ENCODE measurements around the gene CBR3.
"Not testable (repeated sequence)": the region's sequence is repeated elsewhere in the genome, so short reads cannot be mapped to it uniquely, and the experiment has no call there.

The CBR3 gene

DNA sequence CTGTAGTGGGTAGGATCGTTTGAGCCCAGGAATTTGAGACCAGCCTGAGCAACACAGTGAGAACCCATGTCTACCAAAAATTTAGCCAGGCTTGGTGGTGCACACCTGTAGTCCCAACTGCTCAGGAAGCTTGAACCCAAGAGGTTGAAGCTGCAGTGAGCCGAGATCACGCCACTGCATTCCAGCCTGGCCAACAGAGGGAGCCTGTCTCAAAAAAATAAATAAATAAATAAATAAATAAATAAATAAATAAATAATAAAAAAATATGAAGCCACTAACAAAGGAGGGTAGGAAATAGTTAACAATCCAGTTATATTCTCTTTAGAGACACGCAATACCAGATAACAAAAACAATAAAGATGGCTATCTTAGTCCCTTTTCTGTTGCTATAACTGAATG, 11.9 kb upstream of the CBR3 start:
- no peaks in the 10 kb centered on the region for H3K9me3 ChIP-seq (ENCODE audit: insufficient read depth, low read depth, low read length)
- H3K27ac ChIP-seq (ENCODE audit: low read depth, low read length) = no peak overlapping the region
- no peak overlapping the region for H3K9ac ChIP-seq (ENCODE audit: low read depth, low read length)
- H3K4me3 ChIP-seq (ENCODE audit: low read length) = no peak overlapping the region
- no peaks in the 10 kb centered on the region for H3K36me3 ChIP-seq (ENCODE audit: insufficient read depth, low read length)
- no peaks in the 10 kb centered on the region for H3K4me1 ChIP-seq (ENCODE audit: insufficient read depth, low read length)
- no peaks in the 10 kb centered on the region for H3K27me3 ChIP-seq (ENCODE audit: insufficient read depth, low read length)
- 65% methylated on average over 3 of the region's 4 CpGs for WGBS

DNA sequence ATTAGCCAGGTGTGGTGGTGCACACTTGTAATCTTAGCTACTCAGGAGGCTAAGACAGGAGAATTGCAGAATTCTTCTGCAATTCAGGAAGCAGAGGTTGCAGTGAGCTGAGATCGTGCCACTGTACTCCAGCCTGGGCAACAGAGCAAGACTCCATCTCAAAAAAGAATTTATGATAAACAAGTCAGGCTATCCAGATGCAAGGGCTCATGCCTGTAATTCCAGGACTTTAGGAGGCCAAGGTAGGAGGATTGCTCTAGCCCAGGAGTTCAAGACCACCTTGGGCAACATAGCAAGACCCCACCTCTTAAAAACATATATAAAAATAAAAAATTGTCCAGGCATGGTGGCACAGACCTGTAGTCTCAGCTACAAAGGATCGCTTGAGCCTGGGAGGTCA, 10.5 kb upstream of the CBR3 start:
- no peak overlapping the region for H3K4me3 ChIP-seq (ENCODE audit: low read length)
- H3K4me1 ChIP-seq (ENCODE audit: insufficient read depth, low read length) = no peaks in the 10 kb centered on the region
- no peak overlapping the region for H3K27ac ChIP-seq (ENCODE audit: low read depth, low read length)
- no peaks in the 10 kb centered on the region; the same call in 1 of the 2 replicates for H3K27me3 ChIP-seq (ENCODE audit: insufficient read depth, low read length)
- WGBS = 89% methylated on average over 2 of the region's 2 CpGs
- H3K36me3 ChIP-seq (ENCODE audit: insufficient read depth, low read length) = no peaks in the 10 kb centered on the region
- H3K9ac ChIP-seq (ENCODE audit: low read depth, low read length) = no peak overlapping the region
- H3K9me3 ChIP-seq (ENCODE audit: insufficient read depth, low read depth, low read length) = no peaks in the 10 kb centered on the region

DNA sequence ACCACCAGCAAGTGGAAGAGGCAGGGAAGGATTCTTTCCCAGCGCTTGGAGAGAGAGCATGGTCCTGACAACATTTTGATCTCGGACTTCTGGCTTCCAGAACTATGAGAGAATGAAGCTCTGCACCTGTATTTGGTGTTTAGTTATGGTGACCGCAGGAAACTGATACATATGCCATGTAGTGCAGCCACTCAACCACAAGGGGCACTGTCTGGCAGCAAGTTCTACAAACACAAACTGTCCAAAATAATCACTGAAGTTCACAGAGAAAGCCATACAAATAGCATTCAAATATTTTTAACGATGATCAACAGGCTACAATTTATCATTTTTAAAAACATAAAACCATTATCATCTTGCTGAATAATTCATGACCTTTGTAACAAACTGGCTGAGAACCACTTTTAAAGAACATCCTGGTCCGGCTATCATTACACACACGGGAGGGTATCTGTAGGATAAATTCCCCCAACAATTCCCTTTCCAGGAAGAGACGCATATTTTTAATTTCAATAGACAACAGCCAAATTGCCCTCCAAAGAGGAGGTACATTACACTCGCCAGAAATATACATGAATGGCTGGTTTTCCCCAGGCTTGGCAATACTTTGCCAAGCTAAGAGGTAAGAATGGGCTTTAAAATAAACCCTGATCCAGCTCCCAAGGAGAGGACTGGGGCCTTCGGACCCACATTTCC, 9.2 kb upstream of the CBR3 start:
- peaks cover 3% of the 10 kb centered on the region for H3K27me3 ChIP-seq (ENCODE audit: insufficient read depth, low read length)
- H3K36me3 ChIP-seq (ENCODE audit: insufficient read depth, low read length) = no peaks in the 10 kb centered on the region
- no peak overlapping the region for H3K4me3 ChIP-seq (ENCODE audit: low read length)
- 59% methylated on average over 9 of the region's 9 CpGs for WGBS
- no peak overlapping the region for H3K27ac ChIP-seq (ENCODE audit: low read depth, low read length)
- peaks cover 2% of the 10 kb centered on the region; the same call in 1 of the 2 replicates for H3K4me1 ChIP-seq (ENCODE audit: insufficient read depth, low read length)
- no peak overlapping the region for H3K9ac ChIP-seq (ENCODE audit: low read depth, low read length)
- H3K9me3 ChIP-seq (ENCODE audit: insufficient read depth, low read depth, low read length) = no peaks in the 10 kb centered on the region

DNA sequence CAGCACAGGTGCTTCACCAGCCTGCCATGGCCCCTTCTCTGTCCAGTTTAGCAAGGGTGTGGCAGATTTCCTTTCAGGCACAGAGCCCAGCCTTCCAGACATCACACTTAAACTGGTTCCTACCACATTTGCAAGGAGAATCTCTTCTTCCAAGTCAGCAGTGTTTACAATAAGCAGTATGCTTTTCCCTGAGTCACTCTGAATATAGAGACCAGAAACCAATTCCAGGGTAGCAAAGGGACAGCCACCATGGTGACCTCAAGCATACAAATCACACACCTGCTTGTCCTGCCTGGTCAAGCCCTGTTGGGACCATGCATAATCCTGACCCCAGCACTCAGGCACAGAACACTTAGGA, 8.7 kb upstream of the CBR3 start:
- no peaks in the 10 kb centered on the region for H3K36me3 ChIP-seq (ENCODE audit: insufficient read depth, low read length)
- H3K9ac ChIP-seq (ENCODE audit: low read depth, low read length) = no peak overlapping the region
- peaks cover 7% of the 10 kb centered on the region for H3K27me3 ChIP-seq (ENCODE audit: insufficient read depth, low read length)
- no peaks in the 10 kb centered on the region for H3K9me3 ChIP-seq (ENCODE audit: insufficient read depth, low read depth, low read length)
- no peak overlapping the region for H3K27ac ChIP-seq (ENCODE audit: low read depth, low read length)
- no peak overlapping the region for H3K4me3 ChIP-seq (ENCODE audit: low read length)
- peaks cover 5% of the 10 kb centered on the region; the same call in 1 of the 2 replicates for H3K4me1 ChIP-seq (ENCODE audit: insufficient read depth, low read length)

DNA sequence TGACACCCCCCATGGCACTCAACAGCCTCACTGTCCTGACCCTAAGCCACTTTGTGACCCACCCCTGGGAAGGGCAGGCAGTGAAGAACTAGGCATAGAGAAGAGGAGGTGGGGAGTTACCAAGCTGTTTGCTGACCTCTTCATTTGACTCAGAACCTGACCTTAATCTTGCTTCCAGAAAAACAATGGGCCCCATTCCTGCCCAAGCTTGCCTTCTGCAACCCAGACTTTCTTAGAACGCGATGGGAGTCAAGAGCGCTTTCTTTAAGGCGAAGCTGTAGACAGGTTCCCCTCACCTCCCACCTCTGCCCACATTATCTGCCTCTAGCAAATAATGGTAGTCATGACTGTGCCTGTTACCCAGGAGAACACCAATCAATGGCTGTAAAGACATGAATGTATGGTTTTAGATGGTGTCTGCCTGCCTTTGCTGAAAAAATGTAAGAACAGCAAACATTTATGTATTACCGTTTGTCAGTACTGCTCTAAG, 8.2 kb upstream of the CBR3 start:
- Histone ChIP-seq H3K4me3 (ENCODE audit: low read length) (no peak overlapping the region), H3K36me3 (ENCODE audit: insufficient read depth, low read length) (no peaks in the 10 kb centered on the region), H3K9ac (ENCODE audit: low read depth, low read length) (no peak overlapping the region), H3K27ac (ENCODE audit: low read depth, low read length) (no peak overlapping the region), H3K27me3 (ENCODE audit: insufficient read depth, low read length) (peaks cover 7% of the 10 kb centered on the region), H3K4me1 (ENCODE audit: insufficient read depth, low read length) (peaks cover 5% of the 10 kb centered on the region; the same call in 1 of the 2 replicates), H3K9me3 (ENCODE audit: insufficient read depth, low read depth, low read length) (no peaks in the 10 kb centered on the region)
- WGBS = 91% methylated on average over 5 of the region's 5 CpGs

DNA sequence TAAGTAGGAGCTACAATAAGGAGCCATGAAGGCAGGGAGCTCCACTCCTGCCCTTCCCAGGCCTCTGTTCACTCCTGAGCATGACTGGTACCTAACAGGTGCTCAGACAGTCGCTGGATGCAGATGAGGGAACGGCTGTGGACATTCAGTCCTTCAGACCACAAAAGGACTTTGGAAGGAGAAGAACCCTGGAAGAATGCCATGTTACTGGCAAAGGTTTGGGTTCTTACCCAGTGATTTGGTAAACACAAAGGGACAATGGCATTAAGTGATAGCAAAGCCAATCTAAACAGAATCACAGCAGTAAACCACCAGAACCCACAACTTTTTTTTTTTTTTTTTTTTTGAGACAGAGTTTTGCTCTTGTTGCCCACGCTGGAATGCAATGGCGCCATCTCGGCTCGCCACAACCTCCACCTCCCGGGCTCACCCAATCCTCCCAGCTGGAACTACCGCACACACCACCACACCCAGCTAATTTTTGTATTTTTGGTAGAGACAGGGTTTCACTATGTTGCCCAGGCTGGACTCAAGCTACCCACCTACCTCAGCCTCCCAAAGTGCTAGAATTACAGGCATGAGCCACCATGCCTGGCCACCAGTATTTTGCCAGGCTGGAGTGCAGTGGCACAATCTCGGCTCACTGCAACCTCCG, 7.5 kb upstream of the CBR3 start:
- 88% methylated on average over 10 of the region's 10 CpGs for WGBS
- H3K36me3 ChIP-seq (ENCODE audit: insufficient read depth, low read length) = no peaks in the 10 kb centered on the region
- H3K4me1 ChIP-seq (ENCODE audit: insufficient read depth, low read length) = peaks cover 5% of the 10 kb centered on the region; the same call in 1 of the 2 replicates
- H3K9ac ChIP-seq (ENCODE audit: low read depth, low read length) = no peak overlapping the region
- H3K27ac ChIP-seq (ENCODE audit: low read depth, low read length) = no peak overlapping the region
- H3K27me3 ChIP-seq (ENCODE audit: insufficient read depth, low read length) = peaks cover 13% of the 10 kb centered on the region
- no peaks in the 10 kb centered on the region for H3K9me3 ChIP-seq (ENCODE audit: insufficient read depth, low read depth, low read length)
- H3K4me3 ChIP-seq (ENCODE audit: low read length) = no peak overlapping the region

DNA sequence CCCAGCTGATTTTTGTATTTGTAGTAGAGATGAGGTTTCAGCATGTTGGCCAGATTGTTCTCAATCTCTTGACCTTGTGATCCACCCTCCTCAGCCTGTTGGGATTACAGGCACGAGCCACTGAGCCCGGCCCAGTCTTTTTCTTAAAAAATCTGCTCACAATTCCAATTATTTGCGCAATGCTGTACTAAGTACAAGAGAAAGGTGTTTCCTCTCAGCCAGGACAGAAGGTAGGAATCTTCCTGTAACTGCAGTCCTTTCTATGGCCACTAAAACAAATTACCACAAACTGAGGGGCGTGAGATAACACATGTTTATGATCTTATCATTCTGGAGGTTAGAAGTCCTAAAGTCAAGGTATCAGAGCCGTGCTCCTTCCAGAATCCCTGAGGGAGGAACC, 6.9 kb upstream of the CBR3 start:
- Histone ChIP-seq H3K27ac (ENCODE audit: low read depth, low read length) (no peak overlapping the region), H3K4me3 (ENCODE audit: low read length) (no peak overlapping the region), H3K27me3 (ENCODE audit: insufficient read depth, low read length) (peaks cover 19% of the 10 kb centered on the region), H3K9me3 (ENCODE audit: insufficient read depth, low read depth, low read length) (no peaks in the 10 kb centered on the region), H3K4me1 (ENCODE audit: insufficient read depth, low read length) (peaks cover 5% of the 10 kb centered on the region; the same call in 1 of the 2 replicates), H3K36me3 (ENCODE audit: insufficient read depth, low read length) (no peaks in the 10 kb centered on the region), H3K9ac (ENCODE audit: low read depth, low read length) (no peak overlapping the region)
- 92% methylated on average over 5 of the region's 5 CpGs for WGBS

DNA sequence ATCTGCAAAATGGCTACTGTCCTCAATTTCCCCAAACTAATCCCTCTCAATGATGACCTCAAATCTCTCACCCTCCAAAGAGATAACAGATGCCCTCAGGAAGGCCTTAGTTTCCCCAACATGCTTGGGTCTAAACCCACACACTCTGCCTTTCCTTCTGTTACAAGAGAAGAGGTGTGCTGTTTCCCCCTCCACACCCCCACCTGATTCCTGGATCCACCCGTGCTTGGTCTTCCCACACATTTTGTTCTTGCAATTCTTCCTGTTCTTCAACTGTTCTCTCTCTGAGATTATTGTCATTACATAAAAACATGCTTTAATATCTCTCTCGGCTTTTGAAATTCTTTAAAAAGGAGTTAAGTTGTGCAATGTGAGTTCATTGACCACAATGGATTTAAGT, 5.7 kb upstream of the CBR3 start:
- Histone ChIP-seq H3K36me3 (ENCODE audit: insufficient read depth, low read length) (no peaks in the 10 kb centered on the region), H3K9ac (ENCODE audit: low read depth, low read length) (no peak overlapping the region), H3K27me3 (ENCODE audit: insufficient read depth, low read length) (peaks cover 29% of the 10 kb centered on the region), H3K4me3 (ENCODE audit: low read length) (no peak overlapping the region), H3K9me3 (ENCODE audit: insufficient read depth, low read depth, low read length) (no peaks in the 10 kb centered on the region), H3K4me1 (ENCODE audit: insufficient read depth, low read length) (peaks cover 6% of the 10 kb centered on the region), H3K27ac (ENCODE audit: low read depth, low read length) (no peak overlapping the region)
- WGBS = 78% methylated on average over 2 of the region's 2 CpGs

DNA sequence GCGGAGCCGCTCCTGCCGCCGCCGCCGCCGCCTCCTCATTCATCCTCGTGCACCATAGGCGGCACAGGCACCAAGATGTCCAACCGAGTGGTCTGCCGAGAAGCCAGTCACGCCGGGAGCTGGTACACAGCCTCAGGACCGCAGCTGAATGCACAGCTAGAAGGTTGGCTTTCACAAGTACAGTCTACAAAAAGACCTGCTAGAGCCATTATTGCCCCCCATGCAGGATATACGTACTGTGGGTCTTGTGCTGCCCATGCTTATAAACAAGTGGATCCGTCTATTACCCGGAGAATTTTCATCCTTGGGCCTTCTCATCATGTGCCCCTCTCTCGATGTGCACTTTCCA, 4.5 kb upstream of the CBR3 start:
- not testable (repeated sequence) for H3K9ac ChIP-seq (ENCODE audit: low read depth, low read length); H3K4me1 ChIP-seq (ENCODE audit: insufficient read depth, low read length); H3K27ac ChIP-seq (ENCODE audit: low read depth, low read length); H3K9me3 ChIP-seq (ENCODE audit: insufficient read depth, low read depth, low read length); H3K36me3 ChIP-seq (ENCODE audit: insufficient read depth, low read length)
- Histone ChIP-seq H3K4me3 (ENCODE audit: low read length) (peak overlapping the region; percentile 44), H3K27me3 (ENCODE audit: insufficient read depth, low read length) (peaks cover 40% of the 10 kb centered on the region)
- 22% methylated on average over 10 of the region's 18 CpGs for WGBS

DNA sequence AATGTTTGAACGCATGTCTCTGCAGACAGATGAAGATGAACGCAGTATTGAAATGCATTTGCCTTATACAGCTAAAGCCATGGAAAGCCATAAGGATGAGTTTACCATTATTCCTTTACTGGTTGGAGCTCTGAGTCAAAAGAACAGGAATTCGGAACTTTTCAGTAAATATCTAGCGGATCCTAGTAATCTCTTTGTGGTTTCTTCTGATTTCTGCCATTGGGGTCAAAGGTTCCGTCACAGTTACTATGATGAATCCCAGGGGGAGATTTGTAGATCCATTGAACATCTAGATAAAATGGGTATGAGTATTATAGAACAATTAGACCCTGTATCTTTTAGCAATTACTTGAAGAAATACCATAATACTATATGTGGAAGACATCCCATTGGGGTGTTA, 4.0 kb upstream of the CBR3 start:
- not testable (repeated sequence) for H3K9ac ChIP-seq (ENCODE audit: low read depth, low read length); H3K4me1 ChIP-seq (ENCODE audit: insufficient read depth, low read length); H3K27ac ChIP-seq (ENCODE audit: low read depth, low read length); H3K36me3 ChIP-seq (ENCODE audit: insufficient read depth, low read length); H3K9me3 ChIP-seq (ENCODE audit: insufficient read depth, low read depth, low read length)
- peak overlapping the region; percentile 44 for H3K4me3 ChIP-seq (ENCODE audit: low read length)
- 85% methylated on average over 5 of the region's 5 CpGs for WGBS
- H3K27me3 ChIP-seq (ENCODE audit: insufficient read depth, low read length) = peaks cover 45% of the 10 kb centered on the region

DNA sequence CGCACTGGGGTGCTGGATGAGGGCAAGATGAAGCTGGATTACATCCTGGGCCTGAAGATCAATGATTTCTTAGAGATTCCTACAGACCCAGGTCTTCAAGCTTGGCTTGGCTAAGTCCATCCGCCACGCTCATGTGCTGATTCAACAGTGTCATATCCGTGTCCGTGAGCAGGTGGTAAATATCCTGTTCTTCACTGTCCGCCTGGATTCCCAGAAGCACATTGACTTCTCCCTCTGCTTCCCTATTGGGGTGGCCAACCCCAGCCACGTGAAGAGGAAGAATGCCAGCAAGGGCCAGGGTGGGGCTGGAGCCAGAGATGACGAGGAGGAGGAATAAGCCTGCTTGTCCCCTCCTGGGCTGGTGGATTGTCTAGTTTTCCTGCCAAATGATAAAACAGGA, 2.2 kb upstream of the CBR3 start:
- Histone ChIP-seq H3K36me3 (ENCODE audit: insufficient read depth, low read length) (no peaks in the 10 kb centered on the region), H3K9ac (ENCODE audit: low read depth, low read length) (no peak overlapping the region), H3K27ac (ENCODE audit: low read depth, low read length) (no peak overlapping the region), H3K4me1 (ENCODE audit: insufficient read depth, low read length) (peaks cover 17% of the 10 kb centered on the region), H3K27me3 (ENCODE audit: insufficient read depth, low read length) (peaks cover 63% of the 10 kb centered on the region), H3K9me3 (ENCODE audit: insufficient read depth, low read depth, low read length) (no peaks in the 10 kb centered on the region), H3K4me3 (ENCODE audit: low read length) (no peak overlapping the region)
- WGBS = 95% methylated on average over 8 of the region's 8 CpGs
